ENCODE data around the gene ZBTB2.
"Not testable (repeated sequence)": the region's sequence is repeated elsewhere in the genome, so short reads cannot be mapped to it uniquely, and the experiment has no call there.

Gene ZBTB2

DNA sequence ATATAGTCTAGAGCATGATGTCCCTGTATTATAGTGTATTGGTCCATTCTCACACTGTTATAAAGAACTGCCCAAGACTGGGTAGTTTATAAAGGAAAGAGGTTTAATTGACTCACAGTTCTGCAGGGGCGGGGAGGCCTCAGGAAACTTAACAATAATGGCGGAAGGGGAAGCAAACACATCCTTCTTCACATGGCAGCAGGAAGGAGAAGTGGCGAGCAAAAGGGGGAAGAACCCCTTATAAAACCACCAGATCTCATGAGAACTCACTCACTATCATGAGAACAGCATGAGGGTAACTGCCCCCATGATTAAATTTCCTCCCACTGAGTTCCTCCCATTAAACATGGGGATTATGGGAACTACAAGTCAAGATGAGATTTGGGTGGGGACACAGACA, 75.7 kb downstream of the ZBTB2 start:
- not testable (repeated sequence) for H3K4me3 Mint-ChIP-seq; H3K4me1 Mint-ChIP-seq (ENCODE audit: low read depth); H3K27ac Mint-ChIP-seq; H3K36me3 Mint-ChIP-seq (ENCODE audit: low read depth); H3K27me3 Mint-ChIP-seq; H3K9me3 Mint-ChIP-seq

Data from stimulated activated naive CD8-positive, alpha-beta T cell treated with anti-CD3 and anti-CD28 coated beads, Interleukin-15, Interleukin-2, amounts not matched to agents 100 ng/mL and 50 ng/mL, for 24 hours (primary cell).